GM18870 (cell line): ENCODE measurements around the gene CPNE4.

ENCODE experiments used
- ATAC-seq: cut with Tn5 transposase; IDR thresholded peaks from one replicate; pipeline ENCODE4 v1.9.1; 2021; ENCODE audit warnings: moderate library complexity; ENCODE audit not compliant: unreplicated experiment

The CPNE4 gene

DNA sequence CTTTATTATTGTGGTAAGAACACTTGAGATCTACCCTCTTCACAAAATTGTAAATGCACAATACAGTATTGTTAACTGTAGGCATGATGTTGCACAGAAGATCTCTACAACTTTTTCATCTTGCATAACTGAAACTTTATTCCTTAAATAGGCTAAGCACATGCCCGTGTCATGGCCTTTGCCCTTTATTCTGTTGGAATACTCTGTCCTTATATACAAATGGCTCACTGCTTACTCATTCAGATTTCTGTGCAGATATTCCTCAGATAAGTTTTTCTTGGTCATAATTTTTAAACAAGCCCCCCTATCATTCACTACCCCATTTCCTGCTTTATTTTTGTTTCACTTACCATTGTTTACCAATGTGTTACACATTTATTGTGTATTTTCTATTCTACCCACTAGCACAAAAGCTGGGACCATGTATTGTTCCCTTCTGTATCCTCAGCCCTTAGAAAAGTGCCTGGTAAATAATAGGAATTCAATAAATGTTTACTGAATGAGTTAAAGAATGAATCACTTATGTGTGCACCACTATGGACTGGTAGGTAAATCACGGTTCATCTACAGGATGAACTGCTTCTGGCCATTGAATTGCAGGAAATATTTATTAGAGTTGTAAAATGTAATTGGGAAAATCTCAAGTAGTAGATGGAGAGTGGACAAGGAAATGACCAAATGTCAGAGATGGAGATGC is 151.0 kb downstream of the CPNE4 start:
- no peak for ATAC-seq

GRCh38 chr3:131883086-131883485 is 151.7 kb downstream of the CPNE4 start:
- ATAC-seq, result no peak

DNA sequence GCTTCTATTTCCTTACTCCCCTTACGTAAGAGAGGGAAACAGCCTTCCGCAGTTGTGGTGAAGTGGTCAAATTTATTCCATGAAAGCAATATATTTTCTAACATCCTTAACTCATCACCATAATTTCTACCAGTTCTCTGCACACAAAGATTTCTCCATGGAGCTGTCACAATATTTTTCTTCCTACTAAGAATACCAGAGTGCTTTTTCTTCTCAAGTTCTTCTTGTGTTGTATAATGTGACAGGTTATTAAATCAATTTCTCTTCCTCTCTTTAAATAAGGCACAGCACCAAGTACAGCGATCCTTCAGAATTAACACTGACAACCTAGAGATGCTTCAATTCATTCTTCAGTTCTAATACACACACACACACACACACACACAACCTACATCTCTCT is 153.0 kb downstream of the CPNE4 start:
- ATAC-seq, result no peak

- ATAC-seq, result no peak
Measured at GRCh38 chr3:131880948-131881347, 153.9 kb downstream of the CPNE4 start.

DNA sequence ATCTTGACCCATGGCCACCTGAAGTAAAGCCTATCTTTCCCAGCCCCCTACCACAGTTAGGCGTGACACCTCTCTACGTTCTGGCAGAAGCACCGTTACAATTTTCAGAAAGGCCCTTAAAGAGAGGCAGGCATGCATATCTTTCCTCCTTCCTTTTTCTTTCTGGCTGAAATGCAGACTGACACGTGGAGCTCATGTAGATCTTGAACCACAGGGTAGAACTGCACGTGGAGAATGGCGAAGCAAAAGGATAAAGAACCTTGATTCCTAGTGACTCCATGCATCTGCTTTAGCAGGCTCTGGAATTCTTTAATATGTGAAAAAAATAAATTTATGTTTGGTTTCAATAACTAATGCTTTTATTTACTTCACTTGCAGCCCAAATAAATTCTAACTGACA is 166.6 kb downstream of the CPNE4 start:
- no peak for ATAC-seq

- no peak for ATAC-seq
Measured at GRCh38 chr3:131856171-131856570, 178.6 kb downstream of the CPNE4 start.

GRCh38 chr3:131850223-131850622 is 184.6 kb downstream of the CPNE4 start:
- ATAC-seq, result no peak

GRCh38 chr3:131849616-131850015 is 185.2 kb downstream of the CPNE4 start:
- ATAC-seq, result no peak

- ATAC-seq, result no peak
Measured at GRCh38 chr3:131847966-131848510, 186.8 kb downstream of the CPNE4 start.

- no peak for ATAC-seq
Measured at GRCh38 chr3:131846296-131846924, 188.4 kb downstream of the CPNE4 start.

GRCh38 chr3:131843174-131843573 is 191.6 kb downstream of the CPNE4 start:
- ATAC-seq, result no peak

GRCh38 chr3:131840156-131840797 is 194.5 kb downstream of the CPNE4 start:
- no peak for ATAC-seq

DNA sequence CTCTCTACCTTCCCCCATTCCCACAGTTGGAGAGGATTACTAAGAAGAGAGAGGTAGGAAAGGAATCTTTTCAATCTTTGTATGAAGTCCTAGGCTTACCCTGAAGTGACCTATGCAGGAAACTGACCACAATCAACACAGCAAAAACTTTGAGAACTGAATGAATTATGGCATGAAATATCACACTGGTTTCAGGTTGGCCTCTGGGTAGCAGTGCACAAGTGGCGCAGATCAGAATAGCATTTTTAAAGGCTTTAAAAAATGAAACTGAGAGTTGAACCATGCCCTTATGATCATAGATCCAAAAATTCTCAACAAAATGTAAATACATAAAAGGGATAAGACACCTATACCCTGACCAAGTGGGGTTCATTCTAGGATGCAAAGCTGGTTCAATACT is 198.9 kb downstream of the CPNE4 start:
- ATAC-seq, result no peak

GRCh38 chr3:131831608-131832007 is 203.2 kb downstream of the CPNE4 start:
- no peak for ATAC-seq

DNA sequence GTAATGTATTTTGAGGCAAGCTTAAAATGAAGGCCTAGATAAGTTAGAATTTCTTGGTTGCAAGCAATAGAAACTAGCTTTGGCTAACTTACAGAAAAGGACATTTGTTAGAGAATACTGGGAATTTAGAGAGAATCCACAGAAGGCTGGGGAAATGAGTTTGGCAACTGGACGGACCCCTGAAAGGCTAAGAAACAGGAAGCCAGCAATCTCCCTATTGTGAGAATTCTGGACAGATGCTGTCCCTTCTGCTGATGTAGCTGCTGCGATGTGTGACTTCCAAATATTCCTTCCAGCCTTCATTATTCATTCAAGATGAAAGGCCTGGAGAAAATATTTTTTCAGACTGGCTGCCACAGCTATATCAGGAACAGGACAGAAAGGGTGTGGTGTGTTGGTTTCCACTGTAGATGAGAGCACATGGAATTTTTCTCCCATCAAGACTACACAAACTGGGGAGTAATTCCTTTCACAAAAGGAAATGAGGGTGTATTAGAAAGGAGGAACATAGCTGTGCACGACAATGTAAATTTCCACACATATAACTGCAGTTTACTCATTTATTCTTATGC is 213.5 kb downstream of the CPNE4 start:
- ATAC-seq, result no peak

DNA sequence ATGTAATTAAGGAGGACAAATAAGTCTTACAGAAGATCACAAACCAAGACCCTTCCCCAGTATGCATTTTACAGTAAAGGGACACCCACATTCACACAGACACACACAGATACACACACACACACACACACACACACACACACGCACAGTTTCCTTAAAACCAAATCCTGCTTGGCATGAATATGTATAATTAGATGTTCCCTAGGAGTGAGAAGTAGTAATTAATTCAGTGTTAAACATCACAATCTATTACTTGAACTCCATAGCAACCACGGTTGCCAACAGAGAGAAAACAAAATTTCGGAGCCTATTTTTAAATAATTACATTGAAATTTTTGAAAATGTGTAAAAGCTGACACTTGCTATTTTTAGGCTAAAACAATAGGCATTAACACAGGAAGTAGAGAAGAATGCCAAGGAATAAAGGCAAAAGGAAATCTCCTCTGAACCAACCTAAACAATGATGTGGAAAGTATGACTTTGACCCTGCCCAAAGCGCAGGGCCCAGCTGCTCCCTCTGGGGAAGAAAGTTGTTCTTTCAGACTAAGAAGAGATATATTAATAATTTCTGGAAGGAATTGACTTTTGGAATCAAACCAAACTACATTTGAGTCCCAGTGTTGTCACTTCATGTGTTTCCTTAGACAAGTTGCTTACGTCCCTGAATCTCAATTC is 215.3 kb downstream of the CPNE4 start:
- ATAC-seq, result no peak

GRCh38 chr3:131812433-131812832 is 222.4 kb downstream of the CPNE4 start:
- no peak for ATAC-seq

DNA sequence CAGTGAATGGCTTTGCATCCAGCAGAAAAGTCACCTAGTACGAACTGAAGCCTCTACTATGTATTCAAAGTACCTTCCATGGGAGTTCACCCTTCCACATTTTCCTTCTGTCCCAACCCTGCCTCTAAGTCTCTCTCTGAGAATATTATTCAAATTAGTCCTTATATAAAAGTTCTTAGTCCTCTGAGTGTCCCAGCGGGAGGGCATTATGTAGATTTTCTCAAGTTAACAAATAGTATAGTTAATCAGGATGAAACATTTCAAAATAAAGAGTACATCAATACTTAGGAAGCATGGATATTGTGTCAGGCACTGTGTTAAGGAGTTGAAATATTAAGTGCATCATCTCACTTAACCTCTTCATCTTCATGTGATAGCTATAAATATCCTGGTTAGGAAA is 223.3 kb downstream of the CPNE4 start:
- no peak for ATAC-seq

GRCh38 chr3:131807822-131808221 is 227.0 kb downstream of the CPNE4 start:
- ATAC-seq, result peak; percentile 72

GRCh38 chr3:131806736-131807135 is 228.1 kb downstream of the CPNE4 start:
- ATAC-seq, result no peak

DNA sequence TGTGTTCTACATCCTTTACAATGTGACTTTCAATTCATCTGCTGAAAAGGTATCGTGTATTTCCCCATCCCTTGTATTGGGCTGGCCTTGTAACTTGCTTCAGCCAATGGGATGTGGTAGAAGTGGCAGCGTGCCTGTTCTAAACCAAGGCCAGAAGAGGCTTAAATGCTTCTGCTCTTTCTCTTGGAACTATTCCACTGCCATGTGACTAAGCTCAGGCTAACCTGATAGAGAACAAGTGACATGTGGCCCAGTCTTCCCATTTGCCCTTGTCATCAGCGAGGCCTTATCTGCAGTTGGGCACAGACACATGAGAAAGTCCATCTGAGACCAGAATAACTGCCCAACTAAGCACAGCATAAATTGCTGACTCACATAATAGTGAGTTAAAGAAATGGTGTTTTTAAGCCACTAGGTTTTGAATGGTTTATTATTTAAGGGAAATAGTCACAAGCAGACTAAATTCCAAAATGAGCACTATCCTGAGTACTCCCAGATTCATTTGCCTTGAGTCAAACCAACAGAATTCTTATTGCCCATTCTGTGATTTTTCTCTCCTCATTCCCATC is 230.2 kb downstream of the CPNE4 start:
- no peak for ATAC-seq
